ENCODE data around the gene GRID1. TPM values are rescaled to one million over a fixed set of nuclear protein-coding genes. Genes with fewer than 3 reads are reported as not detected.

Gene GRID1
- total RNA-seq, 1 donor from 2014 or later, result not detected

DNA sequence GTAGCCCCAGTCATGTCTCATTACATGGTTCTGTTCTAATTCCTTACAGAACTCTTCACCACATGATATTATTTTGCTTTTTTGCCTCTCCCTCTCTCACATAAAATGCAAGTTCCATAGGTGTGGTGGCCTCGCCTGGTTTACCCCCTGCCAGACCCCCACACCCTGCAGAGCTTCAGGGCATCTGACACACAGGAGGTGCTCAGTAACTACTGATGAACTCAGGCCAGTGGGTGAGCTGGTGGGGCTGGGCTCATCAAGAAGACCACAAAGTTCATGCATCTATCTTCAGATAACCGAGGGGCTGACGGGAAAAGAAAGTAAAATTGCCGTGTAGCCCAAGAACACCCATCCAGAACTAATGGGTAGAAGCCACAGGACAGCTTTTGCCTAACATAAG, 253.1 kb downstream of the GRID1 start:
- ChIA-PET POLR2A (no interaction called here), CTCF (no interaction called here)
- TF ChIP-seq, protein P1, sequence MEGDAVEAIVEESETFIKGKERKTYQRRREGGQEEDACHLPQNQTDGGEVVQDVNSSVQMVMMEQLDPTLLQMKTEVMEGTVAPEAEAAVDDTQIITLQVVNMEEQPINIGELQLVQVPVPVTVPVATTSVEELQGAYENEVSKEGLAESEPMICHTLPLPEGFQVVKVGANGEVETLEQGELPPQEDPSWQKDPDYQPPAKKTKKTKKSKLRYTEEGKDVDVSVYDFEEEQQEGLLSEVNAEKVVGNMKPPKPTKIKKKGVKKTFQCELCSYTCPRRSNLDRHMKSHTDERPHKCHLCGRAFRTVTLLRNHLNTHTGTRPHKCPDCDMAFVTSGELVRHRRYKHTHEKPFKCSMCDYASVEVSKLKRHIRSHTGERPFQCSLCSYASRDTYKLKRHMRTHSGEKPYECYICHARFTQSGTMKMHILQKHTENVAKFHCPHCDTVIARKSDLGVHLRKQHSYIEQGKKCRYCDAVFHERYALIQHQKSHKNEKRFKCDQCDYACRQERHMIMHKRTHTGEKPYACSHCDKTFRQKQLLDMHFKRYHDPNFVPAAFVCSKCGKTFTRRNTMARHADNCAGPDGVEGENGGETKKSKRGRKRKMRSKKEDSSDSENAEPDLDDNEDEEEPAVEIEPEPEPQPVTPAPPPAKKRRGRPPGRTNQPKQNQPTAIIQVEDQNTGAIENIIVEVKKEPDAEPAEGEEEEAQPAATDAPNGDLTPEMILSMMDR (IDR thresholded peaks at IDR 0.05), result no peak
- no peaks in the 10 kb centered on the region for H3K9me3 Mint-ChIP-seq
- H3K27ac Mint-ChIP-seq, result no peak overlapping the region
- no peaks in the 10 kb centered on the region for H3K4me1 Mint-ChIP-seq
- no peak overlapping the region for H3K4me3 Mint-ChIP-seq
- peaks cover 4% of the 10 kb centered on the region for H3K27me3 Mint-ChIP-seq
- ATAC-seq (ENCODE audit: low read depth) (no peak), DNase-seq (no peak)
- no peaks in the 10 kb centered on the region for H3K36me3 Mint-ChIP-seq (ENCODE audit: low read depth)
- intact Hi-C loops (cut with micrococcal nuclease), result no loop called here

DNA sequence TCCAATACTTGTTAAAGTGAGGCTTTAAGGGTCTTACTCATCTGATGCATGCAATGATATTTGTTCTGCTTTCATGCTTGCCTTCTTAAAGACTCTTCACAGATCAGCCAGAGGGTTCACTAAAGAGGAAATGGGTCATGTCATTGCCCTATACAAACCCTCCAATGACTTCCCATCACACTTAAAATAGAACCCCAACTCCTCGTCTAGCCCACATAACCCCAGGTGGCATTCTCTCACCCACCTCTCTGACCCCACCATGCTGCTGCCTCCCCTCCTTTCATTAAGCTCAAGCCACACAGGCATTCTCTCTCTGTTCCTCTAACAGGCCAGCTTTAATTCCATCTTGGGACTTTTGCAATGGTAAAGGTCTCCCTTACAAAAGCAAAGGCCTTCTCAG, 253.6 kb downstream of the GRID1 start:
- H3K36me3 Mint-ChIP-seq (ENCODE audit: low read depth), result no peaks in the 10 kb centered on the region
- H3K4me3 Mint-ChIP-seq, result no peak overlapping the region
- intact Hi-C loops (cut with micrococcal nuclease), result no loop called here
- H3K27ac Mint-ChIP-seq, result no peak overlapping the region
- ChIA-PET POLR2A (no interaction called here), CTCF (no interaction called here)
- ATAC-seq (ENCODE audit: low read depth) (no peak), DNase-seq (no peak)
- H3K9me3 Mint-ChIP-seq, result no peaks in the 10 kb centered on the region
- TF ChIP-seq, protein P1 (IDR thresholded peaks at IDR 0.05), result no peak
- peaks cover 4% of the 10 kb centered on the region for H3K27me3 Mint-ChIP-seq
- no peaks in the 10 kb centered on the region for H3K4me1 Mint-ChIP-seq

DNA sequence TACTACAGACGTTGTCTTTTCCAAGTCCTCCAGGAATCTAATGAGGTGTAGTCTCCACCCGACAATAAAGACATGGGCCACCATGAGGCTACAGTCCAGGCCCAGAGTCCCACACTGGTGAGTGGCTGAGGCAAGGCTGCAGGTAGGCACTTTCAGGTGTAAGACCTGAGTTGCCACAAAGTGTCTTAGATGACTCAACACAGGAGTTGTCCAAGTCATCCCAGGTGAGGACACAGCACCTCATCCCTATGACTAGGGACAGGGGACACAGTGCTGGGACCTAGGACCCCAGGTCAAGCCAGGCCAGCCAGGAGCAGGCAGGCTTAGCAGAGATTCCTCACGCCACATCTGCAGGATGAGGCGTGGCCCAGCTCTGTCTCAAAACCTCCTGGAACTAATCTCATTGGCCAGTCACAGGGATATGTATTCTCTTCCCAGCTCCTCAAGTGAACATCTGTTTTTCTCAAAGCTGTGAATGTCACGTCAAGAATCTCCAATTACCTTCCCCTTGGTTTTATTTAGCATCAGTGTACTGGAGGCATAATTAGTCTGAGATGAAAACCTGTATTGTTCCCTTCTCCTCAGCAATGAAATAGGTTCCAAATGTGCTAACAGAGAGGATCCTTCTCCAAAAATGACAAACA, 254.6 kb downstream of the GRID1 start:
- H3K4me3 Mint-ChIP-seq, result no peak overlapping the region
- no peak for ATAC-seq (ENCODE audit: low read depth)

DNA sequence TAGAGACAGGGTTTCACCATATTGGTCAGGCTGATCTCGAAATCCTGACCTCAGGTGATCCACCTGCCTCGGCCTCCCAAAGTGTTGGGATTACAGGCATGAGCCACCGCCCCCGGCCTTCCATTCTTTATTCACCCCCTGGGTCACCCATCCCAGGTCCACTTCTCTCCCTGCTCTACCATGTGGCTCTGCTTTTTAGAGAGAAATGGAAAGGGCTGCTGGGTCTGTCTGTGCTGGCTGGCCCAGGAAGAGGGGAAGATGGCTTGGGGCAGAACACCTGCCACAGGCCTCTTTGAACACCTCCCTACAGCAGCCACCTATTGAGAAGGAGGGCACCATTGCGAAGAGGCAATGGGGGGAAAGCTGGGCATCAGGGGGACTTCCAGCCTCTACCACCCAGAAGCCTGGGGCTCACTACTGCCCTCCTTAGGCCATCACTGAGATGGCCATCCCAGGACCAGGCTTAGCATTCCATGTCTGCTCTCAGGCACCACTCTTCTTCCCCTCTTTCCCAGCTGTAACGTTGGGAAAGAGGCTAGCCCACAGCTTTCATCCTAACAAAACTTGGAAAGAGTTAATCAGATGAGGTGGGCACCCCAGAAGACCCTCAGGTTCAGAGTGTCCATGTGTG, 256.3 kb downstream of the GRID1 start:
- ATAC-seq (ENCODE audit: low read depth) (no peak), DNase-seq (no peak)
- H3K36me3 Mint-ChIP-seq (ENCODE audit: low read depth), result no peaks in the 10 kb centered on the region
- ChIA-PET POLR2A (no interaction called here), CTCF (no interaction called here)
- H3K4me3 Mint-ChIP-seq, result no peak overlapping the region
- intact Hi-C loops (cut with micrococcal nuclease), result no loop called here
- no peaks in the 10 kb centered on the region for H3K4me1 Mint-ChIP-seq
- H3K27me3 Mint-ChIP-seq, result peaks cover 8% of the 10 kb centered on the region
- TF ChIP-seq, protein P1 (IDR thresholded peaks at IDR 0.05), result no peak
- H3K9me3 Mint-ChIP-seq, result no peaks in the 10 kb centered on the region
- no peak overlapping the region for H3K27ac Mint-ChIP-seq

More for the DNA sequence above, 254.6 kb downstream of the GRID1 start:
- CTCF ChIA-PET, result no interaction called here
- POLR2A ChIA-PET, result no interaction called here
- H3K9me3 Mint-ChIP-seq, result no peaks in the 10 kb centered on the region
- no peak overlapping the region for H3K27ac Mint-ChIP-seq
- no peaks in the 10 kb centered on the region for H3K36me3 Mint-ChIP-seq (ENCODE audit: low read depth)
- H3K27me3 Mint-ChIP-seq, result peaks cover 6% of the 10 kb centered on the region
- no peak for DNase-seq
- TF ChIP-seq, protein P1 (IDR thresholded peaks at IDR 0.05), result no peak
- H3K4me1 Mint-ChIP-seq, result no peaks in the 10 kb centered on the region
- intact Hi-C loops (cut with micrococcal nuclease), result no loop called here

DNA sequence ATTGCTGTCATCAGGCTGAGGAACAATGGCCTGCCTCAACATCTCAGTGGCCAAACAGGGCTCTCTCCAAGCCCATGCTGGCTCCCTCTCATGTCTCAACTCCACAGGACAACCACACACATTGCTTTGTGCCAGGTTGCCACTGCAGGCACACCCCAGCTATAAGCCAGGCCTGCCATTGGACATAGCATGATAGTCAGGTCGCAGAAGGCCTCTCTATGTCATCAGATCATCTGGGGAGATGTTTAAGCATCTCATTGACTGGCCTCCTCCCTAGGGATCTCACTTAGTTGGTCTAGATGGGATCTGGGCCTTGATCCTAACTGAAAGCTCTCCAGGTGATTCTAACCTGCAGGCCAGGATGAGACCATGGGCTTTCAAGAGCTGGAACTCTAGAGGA, 257.2 kb downstream of the GRID1 start:
- DNase-seq, result no peak
- POLR2A ChIA-PET, result no interaction called here
- H3K27ac Mint-ChIP-seq, result no peak overlapping the region
- TF ChIP-seq, protein P1 (IDR thresholded peaks at IDR 0.05), result no peak
- no peak overlapping the region for H3K4me3 Mint-ChIP-seq
- no peaks in the 10 kb centered on the region for H3K9me3 Mint-ChIP-seq
- peaks cover 8% of the 10 kb centered on the region for H3K27me3 Mint-ChIP-seq
- H3K36me3 Mint-ChIP-seq (ENCODE audit: low read depth), result no peaks in the 10 kb centered on the region
- no peak for ATAC-seq (ENCODE audit: low read depth)
- H3K4me1 Mint-ChIP-seq, result no peaks in the 10 kb centered on the region
- CTCF ChIA-PET, result no interaction called here
- intact Hi-C loops (cut with micrococcal nuclease), result no loop called here

Measured in activated B cell treated with CpG ODN at 0.5 μM for 24 hours (primary cell).